AG09309 (cell line): ENCODE data around the gene NINL.
"Not testable (repeated sequence)": the region's sequence is repeated elsewhere in the genome, so short reads cannot be mapped to it uniquely, and the experiment has no call there.

Source experiments
- DNase-seq: peaks from one replicate; pipeline ENCODE4 v3.0.0-alpha.2; 2010; ENCODE audit warnings: low read depth
- H3K4me3 ChIP-seq: 2 replicates; pipeline ENCODE4 v1.5.1; 2011; ENCODE audit warnings: mild to moderate bottlenecking, low read depth, low read length, moderate library complexity; ENCODE audit not compliant: control insufficient read depth
- TF ChIP-seq, protein P1 (sequence below): IDR thresholded peaks from 2 replicates; pipeline ENCODE4 v1.5.1; 2011; ENCODE audit warnings: mild to moderate bottlenecking, low read depth, low read length, inconsistent platforms; ENCODE audit not compliant: insufficient read depth, control insufficient read depth; ENCODE audit errors: missing control alignments

Gene NINL

DNA sequence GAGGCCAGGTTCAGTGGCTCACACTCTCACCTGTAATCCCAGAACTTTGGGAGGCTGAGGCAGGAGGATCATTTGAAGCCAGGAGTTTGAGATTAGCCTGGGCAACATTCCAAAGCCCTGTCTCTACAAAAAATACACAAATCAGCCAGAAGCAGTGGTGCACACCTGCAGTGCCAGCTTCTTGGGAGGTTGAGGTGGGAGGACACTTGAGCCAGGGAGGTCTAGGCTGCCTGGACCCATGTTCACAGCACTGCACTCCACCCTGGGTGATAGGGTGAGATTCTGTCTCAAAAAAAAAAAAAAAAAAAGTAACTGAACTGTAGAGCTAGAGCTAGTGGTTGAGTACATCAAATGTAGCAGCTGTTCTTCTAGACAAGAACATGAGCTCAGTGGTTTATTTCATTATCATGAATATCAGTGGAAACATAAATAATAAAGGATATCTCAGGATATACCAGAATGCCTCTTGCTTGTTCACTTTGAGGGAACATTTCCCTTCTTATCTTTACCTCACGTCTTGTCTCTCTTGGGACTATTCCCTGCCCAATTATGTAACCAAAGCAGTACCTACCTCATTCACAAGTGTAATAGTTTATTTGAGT is 20.9 kb upstream of the NINL start:
- H3K4me3 ChIP-seq = no peak overlapping the region
- TF ChIP-seq, protein P1, sequence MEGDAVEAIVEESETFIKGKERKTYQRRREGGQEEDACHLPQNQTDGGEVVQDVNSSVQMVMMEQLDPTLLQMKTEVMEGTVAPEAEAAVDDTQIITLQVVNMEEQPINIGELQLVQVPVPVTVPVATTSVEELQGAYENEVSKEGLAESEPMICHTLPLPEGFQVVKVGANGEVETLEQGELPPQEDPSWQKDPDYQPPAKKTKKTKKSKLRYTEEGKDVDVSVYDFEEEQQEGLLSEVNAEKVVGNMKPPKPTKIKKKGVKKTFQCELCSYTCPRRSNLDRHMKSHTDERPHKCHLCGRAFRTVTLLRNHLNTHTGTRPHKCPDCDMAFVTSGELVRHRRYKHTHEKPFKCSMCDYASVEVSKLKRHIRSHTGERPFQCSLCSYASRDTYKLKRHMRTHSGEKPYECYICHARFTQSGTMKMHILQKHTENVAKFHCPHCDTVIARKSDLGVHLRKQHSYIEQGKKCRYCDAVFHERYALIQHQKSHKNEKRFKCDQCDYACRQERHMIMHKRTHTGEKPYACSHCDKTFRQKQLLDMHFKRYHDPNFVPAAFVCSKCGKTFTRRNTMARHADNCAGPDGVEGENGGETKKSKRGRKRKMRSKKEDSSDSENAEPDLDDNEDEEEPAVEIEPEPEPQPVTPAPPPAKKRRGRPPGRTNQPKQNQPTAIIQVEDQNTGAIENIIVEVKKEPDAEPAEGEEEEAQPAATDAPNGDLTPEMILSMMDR = no peak
- DNase-seq = no peak

DNA sequence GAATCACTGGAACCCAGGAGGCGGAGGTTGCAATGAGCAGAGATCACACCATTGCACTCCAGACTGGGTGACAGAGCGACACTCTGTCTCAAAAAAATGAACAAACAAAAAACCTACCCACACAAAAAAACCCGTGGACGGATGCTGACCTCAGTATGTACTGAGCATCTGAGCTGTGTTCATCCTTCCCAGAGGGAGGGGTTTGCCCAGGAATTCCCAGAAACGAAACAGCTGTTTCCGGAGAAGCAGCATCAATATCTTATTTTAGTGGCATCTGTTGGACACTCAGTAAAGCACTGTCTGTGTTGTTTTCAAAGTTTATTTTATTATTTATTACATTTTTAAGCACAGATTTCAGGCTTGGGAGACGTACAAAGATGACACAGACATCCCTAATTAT is 19.8 kb upstream of the NINL start:
- H3K4me3 ChIP-seq = no peak overlapping the region
- TF ChIP-seq, protein P1 = no peak
- no peak for DNase-seq

DNA sequence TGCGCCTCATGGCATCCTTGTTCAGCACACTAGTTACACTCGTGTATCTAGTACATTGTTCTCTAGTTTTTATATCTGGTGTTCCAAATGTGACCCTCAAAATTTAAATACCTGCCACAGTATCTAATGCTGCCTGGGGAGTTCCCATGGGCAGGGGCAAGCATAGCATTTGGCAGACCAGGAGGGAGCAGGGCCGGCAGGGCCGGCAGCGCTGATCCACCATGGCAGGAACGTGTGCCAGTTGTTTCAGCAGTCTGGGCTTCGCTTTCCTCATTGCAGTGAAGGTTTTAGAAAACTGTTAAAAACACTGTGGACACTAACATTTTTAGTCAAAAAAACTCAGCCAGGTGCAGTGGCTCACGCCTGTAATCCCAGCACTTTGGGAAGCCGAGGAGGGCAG is 19.3 kb upstream of the NINL start:
- TF ChIP-seq, protein P1 = no peak
- no peak overlapping the region for H3K4me3 ChIP-seq
- no peak for DNase-seq

DNA sequence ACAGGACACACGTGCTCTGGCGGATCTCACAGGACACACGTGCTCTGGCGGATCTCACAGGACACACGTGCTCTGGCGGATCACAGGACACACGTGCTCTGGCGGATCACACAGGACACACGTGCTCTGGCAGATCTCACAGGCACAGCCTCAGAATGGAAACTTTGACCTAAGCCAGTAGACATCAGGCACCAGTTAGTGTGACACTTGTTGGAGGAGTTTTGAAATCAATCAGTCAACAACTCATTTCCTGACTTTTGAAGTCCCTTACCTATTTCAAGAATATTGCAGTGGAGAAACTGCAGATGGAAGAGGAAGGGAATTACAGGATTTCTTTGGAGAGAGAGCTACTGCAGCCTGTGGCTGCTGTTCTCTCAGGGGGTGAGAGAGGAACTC is 17.6 kb upstream of the NINL start:
- H3K4me3 ChIP-seq = not testable (repeated sequence)

DNA sequence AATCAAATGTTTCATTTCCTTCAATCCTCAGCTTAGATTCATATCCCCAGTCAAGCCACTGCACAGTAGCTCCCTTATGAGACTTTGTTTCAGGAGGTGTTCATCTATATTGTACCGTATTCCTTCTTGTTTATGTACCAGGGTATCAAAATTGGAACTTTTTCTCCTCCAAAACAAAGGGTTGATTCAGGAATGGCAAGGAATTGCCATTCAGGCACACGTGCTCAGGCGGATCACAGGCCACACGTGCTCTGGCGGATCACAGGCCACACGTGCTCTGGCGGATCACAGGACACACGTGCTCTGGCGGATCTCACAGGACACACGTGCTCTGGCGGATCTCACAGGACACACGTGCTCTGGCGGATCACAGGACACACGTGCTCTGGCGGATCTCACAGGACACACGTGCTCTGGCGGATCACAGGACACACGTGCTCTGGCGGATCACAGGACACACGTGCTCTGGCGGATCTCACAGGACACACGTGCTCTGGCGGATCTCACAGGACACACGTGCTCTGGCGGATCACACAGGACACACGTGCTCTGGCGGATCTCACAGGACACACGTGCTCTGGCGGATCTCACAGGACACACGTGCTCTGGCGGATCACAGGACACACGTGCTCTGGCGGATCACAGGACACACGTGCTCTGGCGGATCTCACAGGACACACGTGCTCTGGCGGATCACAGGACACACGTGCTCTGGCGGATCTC is 17.0 kb upstream of the NINL start:
- not testable (repeated sequence) for DNase-seq, H3K4me3 ChIP-seq

More for the DNA sequence above, 17.6 kb upstream of the NINL start:
- DNase-seq = not testable (repeated sequence)

DNA sequence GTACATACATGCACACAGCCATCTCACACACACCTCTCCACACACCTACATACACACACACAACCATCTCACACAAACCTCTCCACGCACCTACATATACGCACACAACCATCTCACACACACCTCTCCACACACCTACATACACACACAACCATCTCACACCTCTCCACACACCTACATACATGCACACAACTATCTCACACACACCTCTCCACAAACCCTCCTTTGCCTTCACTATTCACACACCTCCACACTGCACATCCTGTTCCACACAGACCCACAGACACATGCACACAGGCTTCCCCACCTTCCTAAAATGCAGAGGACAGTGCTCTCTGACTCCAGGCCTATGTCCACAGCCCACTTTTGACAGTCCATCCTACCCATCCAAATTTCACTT is 16.3 kb upstream of the NINL start:
- no peak for DNase-seq
- H3K4me3 ChIP-seq = no peak overlapping the region
- TF ChIP-seq, protein P1 = no peak

DNA sequence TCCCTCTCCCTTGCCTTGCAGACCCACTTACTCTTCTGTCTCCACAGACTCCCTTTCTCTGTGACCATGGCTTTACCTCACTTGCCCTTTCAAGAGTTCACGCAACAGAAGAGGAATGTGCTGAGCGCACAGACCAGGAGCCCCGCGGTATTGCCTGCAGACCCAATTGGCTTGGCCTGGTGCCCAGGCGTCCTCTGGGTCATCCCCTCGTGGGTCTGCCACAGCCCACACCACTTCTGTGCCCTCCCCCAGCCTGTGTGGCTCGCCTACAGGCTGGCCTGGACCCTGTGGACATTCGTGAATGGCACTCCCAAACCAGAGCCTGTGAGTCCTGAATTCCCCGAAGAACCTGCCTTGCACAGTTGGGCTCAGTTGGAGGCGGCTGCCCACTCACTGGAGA is 15.3 kb upstream of the NINL start:
- H3K4me3 ChIP-seq = no peak overlapping the region
- TF ChIP-seq, protein P1 = no peak
- DNase-seq = no peak
